WTC11 (cell line): ENCODE results near the gene B3GALT5. TPM values are rescaled to one million over a fixed set of nuclear protein-coding genes. Genes with fewer than 3 reads are reported as not detected.

Source experiments
- ATAC-seq: fragments of 200-7000 bp; cut with Tn5 transposase; 2 replicates; pipeline ENCODE4 v1.10.0; 2021; ENCODE audit warnings: mild to moderate bottlenecking, moderate library complexity
- CTCF ChIA-PET: fragments of 300-600 bp; sonication (Branson Sonifier 250); formaldehyde crosslinking; loops from one replicate; lab custom pipeline; 2021; ENCODE audit warnings: antibody characterized with exemption; lab: Charles Lee
- POLR2A ChIA-PET: fragments of 350-600 bp; sonication (Branson Sonifier 250); formaldehyde crosslinking; loops from one replicate; lab custom pipeline; 2021; ENCODE audit warnings: antibody characterized with exemption; lab: Charles Lee
- DNase-seq: peaks from one replicate; pipeline ENCODE4 v3.0.0; 2021; ENCODE audit warnings: low spot score
- H3K27ac Mint-ChIP-seq: 2 replicates; pipeline ENCODE4 v1.8.0; 2021; ENCODE audit warnings: mixed read lengths
- H3K27me3 Mint-ChIP-seq: 2 replicates; pipeline ENCODE4 v1.8.0; 2021; ENCODE audit warnings: low read depth, mild to moderate bottlenecking, moderate library complexity, mixed read lengths
- H3K36me3 Mint-ChIP-seq: 2 replicates; pipeline ENCODE4 v1.8.0; 2021; ENCODE audit warnings: mixed read lengths
- H3K4me1 Mint-ChIP-seq: 2 replicates; pipeline ENCODE4 v1.8.0; 2022; ENCODE audit warnings: mixed read lengths
- H3K4me3 Mint-ChIP-seq: 2 replicates; pipeline ENCODE4 v1.8.0; 2021; ENCODE audit warnings: mild to moderate bottlenecking, moderate library complexity, mixed read lengths
- H3K9me3 Mint-ChIP-seq: 2 replicates; pipeline ENCODE4 v1.8.0; 2021; ENCODE audit warnings: mixed read lengths
- CBFB ChIP-seq: sonication (generic); formaldehyde crosslinking; IDR thresholded peaks from 2 replicates; pipeline ENCODE4 v1.8.1; 2022; ENCODE audit warnings: mild to moderate bottlenecking, low read depth, missing genetic modification reagents
- CDX4 ChIP-seq: fragments of 250-450 bp; sonication (Bioruptor Pico); IDR thresholded peaks from 2 replicates; pipeline ENCODE4 v1.9.0; 2021; ENCODE audit warnings: moderate library complexity, mild to moderate bottlenecking, inconsistent platforms, borderline replicate concordance
- CREB1 ChIP-seq: sonication (generic); formaldehyde crosslinking; IDR thresholded peaks from 2 replicates; pipeline ENCODE4 v1.8.0; 2023; ENCODE audit warnings: mild to moderate bottlenecking, missing genetic modification reagents
- FOXP1 ChIP-seq: sonication (generic); formaldehyde crosslinking; IDR thresholded peaks from 2 replicates; pipeline ENCODE4 v1.8.0; 2022; ENCODE audit warnings: missing genetic modification reagents, mild to moderate bottlenecking, moderate library complexity, borderline replicate concordance
- KAT7 ChIP-seq: sonication (generic); formaldehyde crosslinking; IDR thresholded peaks from 2 replicates; pipeline ENCODE4 v1.8.1; 2023; ENCODE audit warnings: missing genetic modification reagents, mild to moderate bottlenecking, borderline replicate concordance
- NFYB ChIP-seq: sonication (generic); formaldehyde crosslinking; conservative IDR thresholded peaks from 2 replicates; pipeline ENCODE4 v1.8.0; 2022; ENCODE audit warnings: low read depth, missing genetic modification reagents
- PRDM15 ChIP-seq: sonication (generic); formaldehyde crosslinking; IDR thresholded peaks from 2 replicates; pipeline ENCODE4 v1.8.0; 2022; ENCODE audit warnings: missing genetic modification reagents
- PREB ChIP-seq: sonication (generic); formaldehyde crosslinking; IDR thresholded peaks from 2 replicates; pipeline ENCODE4 v1.8.1; 2022; ENCODE audit warnings: mild to moderate bottlenecking, missing genetic modification reagents, moderate library complexity, borderline replicate concordance
- PRRX2 ChIP-seq: fragments of 250-450 bp; sonication (Bioruptor Pico); IDR thresholded peaks from 2 replicates; pipeline ENCODE4 v1.8.0; 2021; ENCODE audit warnings: mild to moderate bottlenecking
- SMAD3 ChIP-seq: sonication (generic); formaldehyde crosslinking; IDR thresholded peaks from 2 replicates; pipeline ENCODE4 v1.8.0; 2022; ENCODE audit warnings: missing genetic modification reagents, mild to moderate bottlenecking, borderline replicate concordance
- TEAD1 ChIP-seq: sonication (generic); formaldehyde crosslinking; IDR thresholded peaks from 2 replicates; pipeline ENCODE4 v1.8.0; 2022; ENCODE audit warnings: mild to moderate bottlenecking, missing genetic modification reagents
- USF1 ChIP-seq: sonication (generic); formaldehyde crosslinking; IDR thresholded peaks from 2 replicates; pipeline ENCODE4 v1.8.0; 2022; ENCODE audit warnings: mild to moderate bottlenecking, missing genetic modification reagents
- ZNF416 ChIP-seq: fragments of 250-450 bp; sonication (Bioruptor Pico); IDR thresholded peaks from 2 replicates; pipeline ENCODE4 v1.9.0; 2021; ENCODE audit warnings: mild to moderate bottlenecking, inconsistent platforms
- ZNF532 ChIP-seq: fragments of 250-450 bp; sonication (Bioruptor Pico); IDR thresholded peaks from 2 replicates; pipeline ENCODE4 v1.9.0; 2021; ENCODE audit warnings: mild to moderate bottlenecking, borderline replicate concordance
- total RNA-seq: library from RNA; stranded (reverse); gene quantifications from 3 replicates; pipeline ENCODE4 v1.2.3, GENCODE V29; 2021
- TF ChIP-seq, protein P1 (sequence below): sonication (generic); formaldehyde crosslinking; IDR thresholded peaks from 2 replicates; pipeline ENCODE4 v1.8.1; 2023; ENCODE audit warnings: mild to moderate bottlenecking, missing genetic modification reagents
- TF ChIP-seq, protein P2 (sequence below): sonication (generic); formaldehyde crosslinking; IDR thresholded peaks from 2 replicates; pipeline ENCODE4 v1.8.1; 2023; ENCODE audit warnings: mild to moderate bottlenecking, missing genetic modification reagents, borderline replicate concordance
- TF ChIP-seq, protein P3 (sequence below): fragments of 250-450 bp; sonication (Bioruptor Pico); IDR thresholded peaks from 2 replicates; pipeline ENCODE4 v2.1.2; 2022; ENCODE audit warnings: mild to moderate bottlenecking, moderate library complexity

Gene B3GALT5
- total RNA-seq, 1 experiment from 2014 or later: 25.8 TPM

- TF ChIP-seq SMAD3 (CRISPR knock-in tag) (no peak), PRRX2 (CRISPR knock-in tag) (no peak), FOXP1 (CRISPR knock-in tag) (no peak), KAT7 (no peak)
- TF ChIP-seq, protein P1, sequence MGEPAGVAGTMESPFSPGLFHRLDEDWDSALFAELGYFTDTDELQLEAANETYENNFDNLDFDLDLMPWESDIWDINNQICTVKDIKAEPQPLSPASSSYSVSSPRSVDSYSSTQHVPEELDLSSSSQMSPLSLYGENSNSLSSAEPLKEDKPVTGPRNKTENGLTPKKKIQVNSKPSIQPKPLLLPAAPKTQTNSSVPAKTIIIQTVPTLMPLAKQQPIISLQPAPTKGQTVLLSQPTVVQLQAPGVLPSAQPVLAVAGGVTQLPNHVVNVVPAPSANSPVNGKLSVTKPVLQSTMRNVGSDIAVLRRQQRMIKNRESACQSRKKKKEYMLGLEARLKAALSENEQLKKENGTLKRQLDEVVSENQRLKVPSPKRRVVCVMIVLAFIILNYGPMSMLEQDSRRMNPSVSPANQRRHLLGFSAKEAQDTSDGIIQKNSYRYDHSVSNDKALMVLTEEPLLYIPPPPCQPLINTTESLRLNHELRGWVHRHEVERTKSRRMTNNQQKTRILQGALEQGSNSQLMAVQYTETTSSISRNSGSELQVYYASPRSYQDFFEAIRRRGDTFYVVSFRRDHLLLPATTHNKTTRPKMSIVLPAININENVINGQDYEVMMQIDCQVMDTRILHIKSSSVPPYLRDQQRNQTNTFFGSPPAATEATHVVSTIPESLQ (CRISPR knock-in tag): no peak
These were observed 93.1 kb downstream of the B3GALT5 start (continued) for GRCh38 chr21:39705849-39706248.

DNA sequence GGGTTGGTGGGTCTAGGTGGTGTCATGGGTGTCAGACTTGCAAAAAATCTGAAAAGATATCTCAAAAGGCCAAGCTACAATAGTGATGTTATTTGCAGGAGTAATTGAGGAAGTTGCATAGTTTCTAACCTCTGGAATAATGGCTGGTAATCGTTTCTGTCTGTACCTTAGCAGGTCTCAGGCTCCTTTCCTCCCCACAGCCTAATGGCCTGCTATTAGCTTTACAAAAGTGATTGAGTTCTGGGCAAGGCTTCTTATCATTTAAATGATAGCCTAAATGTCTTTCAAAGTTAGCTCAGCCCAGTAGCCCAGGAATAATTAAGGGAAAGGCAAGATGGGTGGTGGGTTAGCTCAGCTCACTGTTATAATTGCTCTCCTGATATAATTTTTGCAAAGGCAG lies 94.6 kb downstream of the B3GALT5 start:
- ChIA-PET POLR2A (no interaction called here), CTCF (interaction anchor here (0.6 to 3.3 kb wide), 6 partner anchors 32 to 266 kb away, joined by 3 to 13 read pairs (median 4); partner anchors contain the start of gene PCP4)
- Mint-ChIP-seq H3K4me3 (peak overlapping the region; percentile 35), H3K27ac (peak overlapping the region; percentile 97), H3K9me3 (peaks cover 47% of the 10 kb centered on the region), H3K4me1 (peaks cover 45% of the 10 kb centered on the region), H3K36me3 (peaks cover 59% of the 10 kb centered on the region), H3K27me3 (peaks cover 2% of the 10 kb centered on the region; the same call in 1 of the 2 replicates)
- no peak for DNase-seq
- peak; percentile 94 for ATAC-seq
- TF ChIP-seq USF1 (CRISPR knock-in tag): no peak
- no peak for TF ChIP-seq SMAD3 (CRISPR knock-in tag)
- TF ChIP-seq PRDM15 (CRISPR knock-in tag): no peak
- TF ChIP-seq TEAD1 (CRISPR knock-in tag): no peak
- TF ChIP-seq CBFB (CRISPR knock-in tag): no peak
- no peak for TF ChIP-seq CDX4
- TF ChIP-seq PREB (CRISPR knock-in tag): no peak
- no peak for TF ChIP-seq FOXP1 (CRISPR knock-in tag)
- TF ChIP-seq NFYB (CRISPR knock-in tag): no peak
- TF ChIP-seq, protein P2, sequence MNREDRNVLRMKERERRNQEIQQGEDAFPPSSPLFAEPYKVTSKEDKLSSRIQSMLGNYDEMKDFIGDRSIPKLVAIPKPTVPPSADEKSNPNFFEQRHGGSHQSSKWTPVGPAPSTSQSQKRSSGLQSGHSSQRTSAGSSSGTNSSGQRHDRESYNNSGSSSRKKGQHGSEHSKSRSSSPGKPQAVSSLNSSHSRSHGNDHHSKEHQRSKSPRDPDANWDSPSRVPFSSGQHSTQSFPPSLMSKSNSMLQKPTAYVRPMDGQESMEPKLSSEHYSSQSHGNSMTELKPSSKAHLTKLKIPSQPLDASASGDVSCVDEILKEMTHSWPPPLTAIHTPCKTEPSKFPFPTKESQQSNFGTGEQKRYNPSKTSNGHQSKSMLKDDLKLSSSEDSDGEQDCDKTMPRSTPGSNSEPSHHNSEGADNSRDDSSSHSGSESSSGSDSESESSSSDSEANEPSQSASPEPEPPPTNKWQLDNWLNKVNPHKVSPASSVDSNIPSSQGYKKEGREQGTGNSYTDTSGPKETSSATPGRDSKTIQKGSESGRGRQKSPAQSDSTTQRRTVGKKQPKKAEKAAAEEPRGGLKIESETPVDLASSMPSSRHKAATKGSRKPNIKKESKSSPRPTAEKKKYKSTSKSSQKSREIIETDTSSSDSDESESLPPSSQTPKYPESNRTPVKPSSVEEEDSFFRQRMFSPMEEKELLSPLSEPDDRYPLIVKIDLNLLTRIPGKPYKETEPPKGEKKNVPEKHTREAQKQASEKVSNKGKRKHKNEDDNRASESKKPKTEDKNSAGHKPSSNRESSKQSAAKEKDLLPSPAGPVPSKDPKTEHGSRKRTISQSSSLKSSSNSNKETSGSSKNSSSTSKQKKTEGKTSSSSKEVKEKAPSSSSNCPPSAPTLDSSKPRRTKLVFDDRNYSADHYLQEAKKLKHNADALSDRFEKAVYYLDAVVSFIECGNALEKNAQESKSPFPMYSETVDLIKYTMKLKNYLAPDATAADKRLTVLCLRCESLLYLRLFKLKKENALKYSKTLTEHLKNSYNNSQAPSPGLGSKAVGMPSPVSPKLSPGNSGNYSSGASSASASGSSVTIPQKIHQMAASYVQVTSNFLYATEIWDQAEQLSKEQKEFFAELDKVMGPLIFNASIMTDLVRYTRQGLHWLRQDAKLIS: no peak
- TF ChIP-seq ZNF416: no peak
- TF ChIP-seq, protein P3, sequence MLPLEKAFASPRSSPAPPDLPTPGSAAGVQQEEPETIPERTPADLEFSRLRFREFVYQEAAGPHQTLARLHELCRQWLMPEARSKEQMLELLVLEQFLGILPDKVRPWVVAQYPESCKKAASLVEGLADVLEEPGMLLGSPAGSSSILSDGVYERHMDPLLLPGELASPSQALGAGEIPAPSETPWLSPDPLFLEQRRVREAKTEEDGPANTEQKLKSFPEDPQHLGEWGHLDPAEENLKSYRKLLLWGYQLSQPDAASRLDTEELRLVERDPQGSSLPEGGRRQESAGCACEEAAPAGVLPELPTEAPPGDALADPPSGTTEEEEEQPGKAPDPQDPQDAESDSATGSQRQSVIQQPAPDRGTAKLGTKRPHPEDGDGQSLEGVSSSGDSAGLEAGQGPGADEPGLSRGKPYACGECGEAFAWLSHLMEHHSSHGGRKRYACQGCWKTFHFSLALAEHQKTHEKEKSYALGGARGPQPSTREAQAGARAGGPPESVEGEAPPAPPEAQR (CRISPR knock-in tag): no peak
- no peak for TF ChIP-seq ZNF532
- no peak for TF ChIP-seq CREB1 (CRISPR knock-in tag)
